IPS-18c (cell line): ENCODE measurements around the gene SIPA1L3.

Source experiments
- H3K4me3 ChIP-seq: 2 replicates; pipeline ENCODE4 v1.7.0; 2013; ENCODE audit warnings: low read depth, mild to moderate bottlenecking, low read length, moderate library complexity; ENCODE audit not compliant: insufficient read depth
- H3K9me3 ChIP-seq: one replicate; pipeline ENCODE4 v1.6.1; 2013; ENCODE audit warnings: mild to moderate bottlenecking, low read length, moderate library complexity; ENCODE audit not compliant: control insufficient read depth, insufficient read depth

SIPA1L3 gene

GRCh38 chr19:38073841-38074685 lies 167.1 kb downstream of the SIPA1L3 start:
- no peaks in the 10 kb centered on the region for H3K9me3 ChIP-seq

GRCh38 chr19:38076337-38076736 lies 169.3 kb downstream of the SIPA1L3 start:
- no peaks in the 10 kb centered on the region for H3K9me3 ChIP-seq
- no peak overlapping the region for H3K4me3 ChIP-seq

More at GRCh38 chr19:38073841-38074685, 167.1 kb downstream of the SIPA1L3 start:
- no peak overlapping the region for H3K4me3 ChIP-seq

GRCh38 chr19:38078302-38078930 lies 171.4 kb downstream of the SIPA1L3 start:
- Histone ChIP-seq H3K9me3 (no peaks in the 10 kb centered on the region), H3K4me3 (no peak overlapping the region)

- Histone ChIP-seq H3K4me3 (no peak overlapping the region), H3K9me3 (no peaks in the 10 kb centered on the region)
Observed at GRCh38 chr19:38079926-38080380, 172.9 kb downstream of the SIPA1L3 start.

DNA sequence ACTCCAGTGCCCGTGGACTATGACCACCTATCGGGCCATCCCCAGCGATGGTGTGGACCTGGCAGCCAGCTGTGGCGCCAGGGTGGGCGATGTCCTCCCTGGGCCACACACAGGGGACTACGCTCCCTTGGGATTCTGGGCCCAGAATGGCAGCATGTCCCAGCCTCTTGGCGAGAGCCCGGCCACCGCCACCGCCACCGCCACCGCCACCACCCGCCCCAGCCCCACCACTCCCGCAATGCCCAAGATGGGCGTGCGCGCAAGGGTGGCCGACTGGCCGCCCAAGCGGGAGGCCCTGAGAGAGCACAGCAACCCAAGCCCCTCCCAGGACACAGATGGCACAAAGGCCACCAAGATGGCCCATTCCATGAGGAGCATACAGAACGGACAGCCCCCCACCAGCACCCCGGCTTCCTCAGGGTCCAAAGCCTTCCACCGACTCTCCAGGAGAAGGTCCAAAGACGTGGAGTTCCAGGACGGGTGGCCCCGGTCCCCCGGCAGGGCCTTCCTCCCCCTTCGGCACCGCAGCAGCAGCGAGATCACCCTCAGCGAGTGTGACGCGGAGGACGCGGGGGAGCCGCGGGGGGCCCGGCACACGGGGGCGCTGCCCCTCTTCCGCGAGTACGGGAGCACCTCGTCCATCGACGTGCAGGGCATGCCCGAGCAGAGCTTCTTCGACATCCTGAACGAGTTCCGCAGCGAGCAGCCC lies 174.7 kb downstream of the SIPA1L3 start:
- Histone ChIP-seq H3K9me3 (no peaks in the 10 kb centered on the region), H3K4me3 (no peak overlapping the region)

GRCh38 chr19:38082256-38083118 lies 175.5 kb downstream of the SIPA1L3 start:
- no peak overlapping the region for H3K4me3 ChIP-seq
- H3K9me3 ChIP-seq = no peaks in the 10 kb centered on the region

DNA sequence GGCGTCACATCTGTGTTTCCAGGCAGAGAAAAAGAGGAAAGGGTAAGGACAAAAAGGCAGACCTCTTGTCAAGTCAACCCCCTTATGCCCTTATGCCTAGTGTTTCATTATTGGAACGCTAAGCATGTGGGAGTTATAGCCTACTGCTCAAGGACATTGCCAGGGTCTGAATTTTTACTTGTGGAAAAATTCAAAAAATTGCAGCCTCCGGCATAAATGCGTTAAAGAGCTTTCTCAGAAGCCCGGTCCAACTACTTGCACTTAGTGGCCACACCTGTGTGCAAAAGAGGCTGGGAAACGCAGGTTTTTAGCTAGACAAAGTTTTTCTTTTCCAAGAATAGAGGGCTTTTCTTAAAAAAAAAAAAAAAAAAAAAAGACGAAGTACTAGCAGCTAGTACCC lies 177.2 kb downstream of the SIPA1L3 start:
- Histone ChIP-seq H3K4me3 (no peak overlapping the region), H3K9me3 (no peaks in the 10 kb centered on the region)

GRCh38 chr19:38089440-38089839 lies 182.4 kb downstream of the SIPA1L3 start:
- H3K9me3 ChIP-seq = no peaks in the 10 kb centered on the region
- H3K4me3 ChIP-seq = no peak overlapping the region

GRCh38 chr19:38093154-38093553 lies 186.1 kb downstream of the SIPA1L3 start:
- Histone ChIP-seq H3K9me3 (no peaks in the 10 kb centered on the region), H3K4me3 (no peak overlapping the region)

DNA sequence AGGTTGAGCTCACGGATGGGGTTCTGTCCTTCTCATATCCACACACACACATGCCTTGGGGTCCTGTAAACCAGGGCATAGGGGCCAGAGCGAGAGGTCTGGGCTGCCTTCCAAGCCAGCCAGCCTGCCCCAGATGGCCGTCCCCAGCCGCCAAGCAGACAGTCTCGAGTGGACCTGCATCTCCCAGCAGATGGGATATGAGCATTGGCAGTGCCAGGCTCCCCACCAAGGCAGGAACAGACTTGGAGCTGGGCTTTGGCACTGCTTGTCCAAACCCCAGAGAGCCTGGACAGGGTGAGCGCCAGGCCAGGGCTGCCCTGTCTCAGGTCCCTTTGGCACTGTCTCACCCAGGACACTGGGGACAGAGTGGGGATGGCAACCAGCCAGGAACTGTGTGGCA lies 186.6 kb downstream of the SIPA1L3 start:
- no peaks in the 10 kb centered on the region for H3K9me3 ChIP-seq
- no peak overlapping the region for H3K4me3 ChIP-seq

DNA sequence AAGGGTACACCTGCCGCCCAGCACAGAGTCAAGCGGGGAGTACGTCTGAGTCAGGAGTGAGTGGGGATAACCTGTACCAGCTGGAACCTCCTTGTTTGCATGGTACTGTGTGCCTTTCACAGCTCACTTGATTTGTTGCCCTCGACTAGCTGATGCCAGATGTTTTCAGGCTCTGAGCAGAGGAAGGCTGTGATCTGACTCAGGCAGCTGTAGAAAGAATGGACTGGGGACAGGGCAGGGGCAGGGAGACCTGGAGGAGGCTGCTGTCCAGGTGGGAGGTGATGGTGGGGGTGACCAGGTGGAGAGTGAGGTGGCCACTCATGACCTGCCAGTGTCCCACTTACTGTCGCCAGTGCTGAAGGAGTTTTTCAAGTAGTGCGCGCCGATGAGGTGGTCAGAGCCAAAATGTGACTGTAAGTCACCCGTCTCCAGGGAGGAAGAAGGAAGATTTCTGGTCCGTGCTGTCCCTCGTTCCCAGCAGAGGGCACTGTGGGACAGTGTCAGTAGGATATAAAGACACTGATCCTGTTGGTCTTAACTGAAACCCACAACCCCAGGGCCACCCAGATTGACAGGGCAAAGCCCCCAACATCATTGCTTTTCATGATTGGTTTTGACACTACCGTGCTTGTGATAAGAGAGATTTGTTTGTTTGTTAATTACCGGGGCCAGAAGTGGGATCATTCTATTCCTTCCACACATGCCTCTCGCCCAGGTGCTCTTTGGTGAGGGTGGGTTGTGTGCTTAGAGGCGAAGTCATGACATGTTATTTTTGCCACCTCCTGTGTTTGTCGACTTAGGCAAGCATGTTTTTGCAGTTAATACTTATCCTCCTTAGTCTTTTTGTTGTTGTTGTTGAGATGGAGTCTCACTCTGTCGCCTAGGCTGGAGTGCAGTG lies 188.7 kb downstream of the SIPA1L3 start:
- H3K4me3 ChIP-seq = no peak overlapping the region
- no peaks in the 10 kb centered on the region for H3K9me3 ChIP-seq

- no peaks in the 10 kb centered on the region for H3K9me3 ChIP-seq
- no peak overlapping the region for H3K4me3 ChIP-seq
Observed at GRCh38 chr19:38099966-38100365, 193.0 kb downstream of the SIPA1L3 start.

- no peaks in the 10 kb centered on the region for H3K9me3 ChIP-seq
Observed at GRCh38 chr19:38100589-38100988, 193.6 kb downstream of the SIPA1L3 start.

DNA sequence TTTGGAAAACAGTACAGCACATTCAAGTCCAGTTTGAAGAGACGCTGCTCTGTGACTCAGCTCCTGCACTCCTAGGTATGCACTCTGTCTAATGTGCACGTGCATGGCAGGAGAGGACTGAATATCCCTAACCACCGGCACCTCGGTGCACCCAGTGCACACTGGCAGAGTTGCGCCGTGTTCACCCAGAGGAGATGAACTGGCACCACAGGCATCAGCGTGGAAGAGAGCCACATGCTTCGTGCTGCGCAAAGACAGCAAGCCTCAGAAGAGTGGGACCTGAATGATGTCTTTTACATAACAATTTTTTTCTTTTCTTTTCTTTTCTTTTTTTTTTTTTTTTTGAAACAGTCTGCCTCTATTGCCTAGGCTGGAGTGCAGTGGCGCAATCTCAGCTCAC lies 194.7 kb downstream of the SIPA1L3 start:
- Histone ChIP-seq H3K4me3 (no peak overlapping the region), H3K9me3 (no peaks in the 10 kb centered on the region)

More at GRCh38 chr19:38100589-38100988, 193.6 kb downstream of the SIPA1L3 start:
- no peak overlapping the region for H3K4me3 ChIP-seq

GRCh38 chr19:38105574-38105973 lies 198.6 kb downstream of the SIPA1L3 start:
- Histone ChIP-seq H3K9me3 (no peaks in the 10 kb centered on the region), H3K4me3 (no peak overlapping the region)

DNA sequence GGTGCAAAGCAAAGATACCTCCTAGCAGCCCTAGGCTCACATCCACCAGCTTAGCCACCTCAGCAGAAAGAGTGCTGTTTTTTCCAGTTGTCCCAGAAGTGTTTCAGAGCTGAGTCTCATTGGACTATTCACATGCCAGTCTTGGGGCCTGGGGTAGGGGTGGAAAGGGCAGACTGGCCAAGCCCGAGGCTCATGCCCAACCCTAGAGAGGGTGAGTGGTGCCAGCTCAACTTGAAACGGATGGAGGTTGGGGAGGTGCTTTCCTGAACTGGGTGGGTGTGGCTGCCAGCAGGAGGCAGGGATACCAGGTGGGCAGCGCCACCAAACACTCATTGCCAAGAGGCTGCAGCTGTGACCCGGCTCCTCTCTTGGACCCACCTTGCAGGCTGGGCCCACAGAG lies 200.1 kb downstream of the SIPA1L3 start:
- no peaks in the 10 kb centered on the region for H3K9me3 ChIP-seq
- H3K4me3 ChIP-seq = no peak overlapping the region
